Activated CD4-positive, alpha-beta T cell treated with anti-CD3 and anti-CD28 coated beads, Interleukin-2, amount 10 ng/mL, durations not matched to agents 7 days and 5 days (primary cell): Measurements from ENCODE around the gene FBLL1. TPM values are rescaled to one million over a fixed set of nuclear protein-coding genes. Genes with fewer than 3 reads are reported as not detected.
A peak's percentile ranks its signal among the peaks of the same experiment; 100 is the strongest.
"Not testable (repeated sequence)": the region's sequence is repeated elsewhere in the genome, so short reads cannot be mapped to it uniquely, and the experiment has no call there.

Experiments used
- CTCF ChIA-PET: fragments of 350-600 bp; sonication (Branson Sonifier 250); formaldehyde crosslinking; loops from one replicate; lab custom pipeline; 2021; ENCODE audit warnings: antibody characterized with exemption; lab: Charles Lee
- POLR2A ChIA-PET: fragments of 350-600 bp; sonication (Branson Sonifier 250); formaldehyde crosslinking; loops from one replicate; lab custom pipeline; 2021; ENCODE audit warnings: antibody characterized with exemption; lab: Charles Lee
- DNase-seq: peaks from one replicate; pipeline ENCODE4 v3.0.0-alpha.2; 2020
- H3K27ac Mint-ChIP-seq: one replicate; pipeline ENCODE4 v1.8.0; 2021; ENCODE audit warnings: mild to moderate bottlenecking, moderate library complexity, mixed read lengths
- H3K27me3 Mint-ChIP-seq: one replicate; pipeline ENCODE4 v1.8.0; 2021; ENCODE audit warnings: mixed read lengths
- H3K36me3 Mint-ChIP-seq: one replicate; pipeline ENCODE4 v1.8.0; 2021; ENCODE audit warnings: low read depth, mixed read lengths
- H3K4me1 Mint-ChIP-seq: one replicate; pipeline ENCODE4 v1.8.0; 2021; ENCODE audit warnings: mixed read lengths
- H3K4me3 Mint-ChIP-seq: one replicate; pipeline ENCODE4 v1.8.0; 2021; ENCODE audit warnings: mild to moderate bottlenecking, moderate library complexity, mixed read lengths
- H3K9me3 Mint-ChIP-seq: one replicate; pipeline ENCODE4 v1.8.0; 2021; ENCODE audit warnings: mixed read lengths
- total RNA-seq, 2 experiments: library from RNA; stranded (reverse); gene quantifications; one replicate each; pipeline ENCODE4 v1.2.3, GENCODE V29; 2021

Gene FBLL1
- total RNA-seq, 2 experiments from 2014 or later: not detected

DNA sequence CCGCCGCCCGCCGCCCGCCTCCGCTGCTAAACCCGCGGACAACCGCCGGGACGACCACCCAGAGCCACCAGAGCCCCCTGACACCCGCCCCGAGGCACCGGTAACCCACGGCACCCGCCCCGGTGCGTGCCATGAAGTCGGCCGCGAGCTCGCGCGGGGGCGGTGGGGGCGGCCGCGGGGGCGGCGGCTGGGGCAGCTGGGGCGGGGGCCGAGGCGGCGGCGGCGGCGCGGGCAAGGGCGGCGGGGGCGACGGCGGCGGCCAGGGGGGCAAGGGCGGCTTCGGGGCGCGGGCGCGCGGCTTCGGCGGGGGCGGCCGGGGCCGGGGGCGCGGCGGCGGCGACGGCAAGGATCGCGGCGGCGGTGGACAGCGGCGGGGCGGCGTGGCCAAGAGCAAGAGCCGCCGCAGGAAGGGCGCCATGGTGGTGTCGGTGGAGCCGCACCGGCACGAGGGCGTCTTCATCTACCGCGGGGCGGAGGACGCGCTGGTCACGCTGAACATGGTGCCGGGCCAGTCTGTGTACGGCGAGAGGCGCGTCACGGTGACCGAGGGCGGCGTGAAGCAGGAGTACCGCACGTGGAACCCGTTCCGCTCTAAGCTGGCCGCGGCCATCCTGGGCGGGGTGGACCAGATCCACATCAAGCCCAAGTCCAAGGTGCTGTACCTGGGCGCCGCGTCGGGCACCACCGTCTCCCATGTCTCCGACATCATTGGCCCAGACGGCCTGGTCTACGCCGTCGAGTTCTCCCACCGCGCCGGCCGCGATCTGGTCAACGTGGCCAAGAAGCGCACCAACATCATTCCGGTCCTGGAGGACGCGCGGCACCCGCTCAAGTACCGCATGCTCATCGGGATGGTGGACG is 499 bp downstream of the FBLL1 start:
- Mint-ChIP-seq H3K27me3 (peaks cover 45% of the 10 kb centered on the region), H3K27ac (no peak overlapping the region), H3K9me3 (no peaks in the 10 kb centered on the region), H3K36me3 (peaks cover 7% of the 10 kb centered on the region), H3K4me1 (peaks cover 8% of the 10 kb centered on the region), H3K4me3 (peak overlapping the region; percentile 30)
- POLR2A ChIA-PET: no interaction called here
- DNase-seq: no peak
- CTCF ChIA-PET: interaction anchor here (0.5 kb wide), 1 partner anchor 12 kb away, joined by 4 read pairs; no protein-coding TSS in a partner anchor

DNA sequence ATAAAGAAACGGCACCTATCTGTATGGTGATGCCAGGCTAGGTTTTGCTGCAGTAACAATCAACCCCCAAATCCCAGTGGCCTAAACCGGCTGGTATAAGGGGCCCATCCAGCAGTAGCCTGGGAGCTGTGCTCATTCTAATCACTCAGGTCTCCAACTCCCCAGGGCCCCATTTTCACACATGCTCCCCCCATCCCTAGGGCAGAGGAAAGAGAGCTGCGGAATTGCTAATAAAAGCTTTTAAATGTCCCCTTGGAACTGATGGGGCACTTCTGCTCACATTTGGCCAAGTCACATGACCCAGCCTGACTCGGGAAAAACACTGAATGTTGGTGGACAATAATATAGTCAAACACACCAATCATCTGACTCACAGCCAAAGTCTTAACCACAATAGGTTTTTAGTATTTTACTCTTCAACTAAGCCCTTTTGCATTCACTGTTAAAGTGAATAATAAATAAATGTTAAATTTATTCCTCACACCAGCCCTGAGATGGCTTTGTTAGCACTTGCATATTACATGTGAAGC is 1.6 kb downstream of the FBLL1 start:
- Mint-ChIP-seq H3K4me3 (no peak overlapping the region), H3K36me3 (peaks cover 7% of the 10 kb centered on the region), H3K4me1 (peaks cover 8% of the 10 kb centered on the region), H3K27ac (no peak overlapping the region), H3K9me3 (no peaks in the 10 kb centered on the region), H3K27me3 (peaks cover 45% of the 10 kb centered on the region)
- ChIA-PET CTCF (interaction anchor here (1.1 kb wide), 1 partner anchor 13 kb away, joined by 3 read pairs; no protein-coding TSS in a partner anchor), POLR2A (no interaction called here)
- DNase-seq: no peak

DNA sequence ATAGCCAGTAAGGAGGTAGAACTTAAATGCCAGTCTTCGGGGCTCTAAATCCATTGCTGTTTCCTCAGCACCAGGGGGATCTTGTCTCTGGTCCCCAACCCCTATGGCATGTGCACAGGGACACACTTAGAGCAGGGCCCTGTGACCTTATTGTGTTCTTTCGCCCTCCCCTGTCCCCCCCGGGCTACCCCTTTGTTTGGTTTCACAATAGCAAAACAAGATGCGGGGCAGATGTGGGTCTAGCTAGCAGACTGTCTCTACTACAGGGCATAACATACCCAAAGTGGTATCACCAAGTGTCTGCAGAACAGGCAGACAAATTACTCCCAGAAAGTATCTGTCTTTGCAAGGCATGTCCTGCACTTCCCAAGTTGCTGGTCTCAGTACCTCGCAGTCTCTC is 2.1 kb downstream of the FBLL1 start:
- ChIA-PET CTCF (interaction anchor here (1.1 kb wide), 1 partner anchor 12 kb away, joined by 3 read pairs; no protein-coding TSS in a partner anchor), POLR2A (no interaction called here)
- Mint-ChIP-seq H3K4me3 (no peak overlapping the region), H3K27ac (no peak overlapping the region), H3K27me3 (peaks cover 45% of the 10 kb centered on the region), H3K4me1 (peaks cover 8% of the 10 kb centered on the region), H3K36me3 (peaks cover 7% of the 10 kb centered on the region), H3K9me3 (no peaks in the 10 kb centered on the region)
- DNase-seq: no peak

DNA sequence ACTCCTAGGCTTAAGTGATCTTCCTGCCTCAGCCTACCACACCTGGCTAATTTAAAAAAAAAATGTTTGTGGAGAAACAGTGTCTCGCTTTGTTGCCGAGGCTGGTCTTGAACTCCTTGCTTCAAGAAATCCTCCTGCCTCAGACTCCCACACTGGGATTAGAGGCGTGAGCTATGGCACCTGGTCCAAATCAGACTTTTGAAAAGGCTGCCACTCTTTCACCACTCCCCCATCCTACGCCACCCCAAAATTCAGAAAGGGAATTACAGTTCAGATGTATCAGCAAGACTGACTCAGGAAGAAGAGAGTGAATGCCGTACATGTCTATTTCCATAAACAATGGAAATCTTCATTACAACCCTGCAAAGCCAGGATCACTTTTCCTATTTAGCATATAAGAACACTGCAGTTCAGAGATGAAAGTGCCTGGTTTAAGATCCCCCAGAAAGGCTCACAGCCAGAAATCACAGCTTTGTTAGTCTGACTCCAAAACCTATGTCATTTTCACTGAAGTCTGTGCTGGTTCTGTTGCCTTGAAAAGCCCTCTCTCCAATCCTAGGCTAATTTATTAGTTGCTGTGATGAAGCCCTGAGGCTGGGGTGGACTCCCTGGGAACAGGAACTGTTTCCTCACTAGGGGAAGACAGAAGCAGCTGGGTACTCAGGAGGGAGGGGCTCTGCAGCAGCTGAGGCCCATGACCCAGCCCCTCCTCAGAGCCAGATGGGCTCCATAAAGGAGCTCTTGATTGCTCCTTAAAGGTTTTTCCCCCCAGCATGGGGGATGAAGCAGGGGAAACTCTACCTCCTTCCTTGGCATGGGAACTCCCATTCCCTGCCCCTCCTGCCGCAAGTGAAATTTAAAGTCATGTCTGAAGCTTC is 3.1 kb downstream of the FBLL1 start:
- Mint-ChIP-seq H3K36me3 (peaks cover 7% of the 10 kb centered on the region), H3K27me3 (peaks cover 45% of the 10 kb centered on the region), H3K4me1 (peaks cover 8% of the 10 kb centered on the region), H3K9me3 (no peaks in the 10 kb centered on the region), H3K27ac (no peak overlapping the region), H3K4me3 (no peak overlapping the region)
- POLR2A ChIA-PET: no interaction called here
- no peak for DNase-seq
- CTCF ChIA-PET: interaction anchor here (0.6 to 1.1 kb wide), 2 partner anchors 11 to 999 kb away, joined by 3 read pairs; no protein-coding TSS in a partner anchor

DNA sequence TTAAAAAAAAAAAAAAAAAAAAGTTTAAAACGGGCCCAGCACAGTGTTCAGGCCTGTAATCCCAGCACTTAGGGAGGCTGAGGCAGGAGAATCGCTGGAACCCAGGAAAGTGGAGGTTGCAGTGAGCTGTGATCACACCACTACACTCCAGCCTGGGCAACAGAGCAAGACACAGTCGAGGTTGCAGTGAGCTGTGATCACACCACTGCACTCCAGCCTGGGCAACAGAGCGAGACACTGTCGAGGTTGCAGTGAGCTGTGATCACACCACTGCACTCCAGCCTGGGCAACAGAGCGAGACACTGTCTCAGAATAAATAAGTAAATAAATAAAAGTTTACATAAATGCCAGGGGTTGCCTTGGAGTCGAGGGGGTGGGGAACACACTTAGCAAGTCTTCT is 5.2 kb downstream of the FBLL1 start:
- H3K36me3 Mint-ChIP-seq, POLR2A ChIA-PET, H3K4me1 Mint-ChIP-seq, H3K27ac Mint-ChIP-seq, DNase-seq, H3K4me3 Mint-ChIP-seq, CTCF ChIA-PET, H3K9me3 Mint-ChIP-seq: not testable (repeated sequence)
- H3K27me3 Mint-ChIP-seq: peaks cover 28% of the 10 kb centered on the region

DNA sequence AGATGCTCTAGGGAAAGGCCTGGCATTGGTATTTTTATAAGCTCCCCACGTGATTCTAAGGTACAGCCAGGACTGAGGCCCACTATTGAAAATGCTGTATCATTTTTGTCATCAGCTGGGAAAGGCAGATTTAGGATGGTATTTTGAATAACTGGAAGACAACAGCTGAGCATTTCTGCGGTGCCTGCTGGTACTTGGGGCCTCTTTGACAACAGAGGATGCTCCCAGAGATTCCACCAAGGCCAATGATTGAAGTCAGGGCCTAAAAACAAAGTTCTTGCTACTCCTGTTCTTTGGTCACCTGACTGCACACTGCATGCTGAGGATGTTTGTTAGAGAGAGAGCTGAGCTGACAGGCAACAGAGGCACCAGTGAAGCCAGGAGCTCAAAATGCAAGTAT is 8.1 kb downstream of the FBLL1 start:
- Mint-ChIP-seq H3K27me3 (peaks cover 4% of the 10 kb centered on the region), H3K9me3 (no peaks in the 10 kb centered on the region)
- POLR2A ChIA-PET: no interaction called here

GRCh38 chr5:168549554-168549953 is 20.4 kb downstream of the FBLL1 start:
- no peak overlapping the region for H3K4me3 Mint-ChIP-seq
- H3K4me1 Mint-ChIP-seq: no peaks in the 10 kb centered on the region
- H3K27ac Mint-ChIP-seq: no peak overlapping the region
- H3K27me3 Mint-ChIP-seq: no peaks in the 10 kb centered on the region
- H3K9me3 Mint-ChIP-seq: no peaks in the 10 kb centered on the region
- ChIA-PET POLR2A (interaction anchor here (0.6 kb wide), 1 partner anchor 42 kb away, joined by 3 read pairs; no protein-coding TSS in a partner anchor), CTCF (no interaction called here)
- H3K36me3 Mint-ChIP-seq: peaks cover 44% of the 10 kb centered on the region
- DNase-seq: no peak

More for the DNA sequence above, 8.1 kb downstream of the FBLL1 start:
- H3K4me1 Mint-ChIP-seq: no peaks in the 10 kb centered on the region
- CTCF ChIA-PET: no interaction called here
- no peaks in the 10 kb centered on the region for H3K36me3 Mint-ChIP-seq
- no peak for DNase-seq
- no peak overlapping the region for H3K4me3 Mint-ChIP-seq
- H3K27ac Mint-ChIP-seq: no peak overlapping the region

- no peaks in the 10 kb centered on the region for H3K4me1 Mint-ChIP-seq
- no peaks in the 10 kb centered on the region for H3K9me3 Mint-ChIP-seq
- peaks cover 49% of the 10 kb centered on the region for H3K36me3 Mint-ChIP-seq
- CTCF ChIA-PET: no interaction called here
- no peak overlapping the region for H3K4me3 Mint-ChIP-seq
- POLR2A ChIA-PET: no interaction called here
- no peak for DNase-seq
- no peak overlapping the region for H3K27ac Mint-ChIP-seq
- H3K27me3 Mint-ChIP-seq: no peaks in the 10 kb centered on the region
Measured at GRCh38 chr5:168550656-168551055, 21.6 kb downstream of the FBLL1 start.

DNA sequence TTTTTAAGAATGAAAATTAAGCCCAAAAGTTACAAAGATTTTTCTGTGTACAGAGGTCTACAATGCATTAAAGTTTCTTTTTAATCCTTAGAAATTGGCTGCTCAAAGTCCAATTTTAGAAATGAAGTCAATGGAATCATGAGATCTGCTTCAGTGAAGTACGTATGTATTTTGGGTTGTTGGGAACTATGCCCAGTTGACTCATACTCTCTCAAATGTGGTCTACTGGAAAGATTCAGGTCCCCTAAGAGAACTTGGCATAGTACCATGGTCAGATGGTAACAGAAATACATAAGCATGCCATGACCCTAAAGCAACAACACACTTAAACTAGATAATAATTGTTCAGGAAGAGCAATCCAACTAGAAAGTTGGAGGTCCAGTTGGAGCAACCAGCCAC is 23.0 kb downstream of the FBLL1 start:
- no peak overlapping the region for H3K4me3 Mint-ChIP-seq
- CTCF ChIA-PET: no interaction called here
- POLR2A ChIA-PET: no interaction called here
- H3K36me3 Mint-ChIP-seq: peaks cover 56% of the 10 kb centered on the region
- H3K9me3 Mint-ChIP-seq: no peaks in the 10 kb centered on the region
- no peaks in the 10 kb centered on the region for H3K27me3 Mint-ChIP-seq
- no peak overlapping the region for H3K27ac Mint-ChIP-seq
- H3K4me1 Mint-ChIP-seq: no peaks in the 10 kb centered on the region
- DNase-seq: no peak

DNA sequence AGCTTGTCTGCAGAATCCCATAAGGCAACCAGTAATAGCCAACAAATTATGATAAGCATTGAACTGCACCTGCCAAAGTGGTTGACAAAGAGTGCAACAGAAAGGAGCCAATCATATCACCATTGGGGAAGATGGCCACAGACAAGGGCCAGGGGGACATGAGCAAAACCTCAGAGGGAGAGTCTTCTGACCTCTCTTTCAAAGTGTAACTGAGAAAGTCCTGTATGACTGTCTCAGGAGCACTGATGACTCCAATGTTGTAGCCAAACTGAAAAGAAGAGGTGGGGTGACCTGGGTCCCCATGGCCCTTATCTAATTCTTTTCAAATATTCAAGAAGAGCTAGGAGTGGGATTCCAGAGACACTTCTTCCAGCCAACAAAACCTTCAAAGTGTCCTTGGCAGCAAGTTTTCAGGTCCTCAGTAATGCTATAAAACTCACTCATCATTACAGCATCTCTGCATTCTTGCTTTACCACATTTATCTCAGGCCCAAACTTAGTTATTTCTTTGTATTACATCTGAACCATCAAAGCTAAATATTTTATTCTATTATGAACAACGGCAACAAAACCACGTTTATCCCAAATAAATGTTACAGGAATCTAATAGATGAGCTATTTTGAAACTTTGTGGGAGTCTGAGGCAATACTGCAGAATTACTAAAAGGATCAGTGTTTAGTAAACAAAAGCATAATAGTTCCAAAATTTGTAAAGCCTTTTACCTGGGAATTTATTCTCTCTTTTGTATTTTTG is 24.4 kb downstream of the FBLL1 start:
- no peaks in the 10 kb centered on the region for H3K9me3 Mint-ChIP-seq
- no peaks in the 10 kb centered on the region for H3K4me1 Mint-ChIP-seq
- no peak for DNase-seq
- POLR2A ChIA-PET: no interaction called here
- H3K4me3 Mint-ChIP-seq: no peak overlapping the region
- CTCF ChIA-PET: no interaction called here
- H3K36me3 Mint-ChIP-seq: peaks cover 54% of the 10 kb centered on the region
- no peak overlapping the region for H3K27ac Mint-ChIP-seq
- no peaks in the 10 kb centered on the region for H3K27me3 Mint-ChIP-seq

DNA sequence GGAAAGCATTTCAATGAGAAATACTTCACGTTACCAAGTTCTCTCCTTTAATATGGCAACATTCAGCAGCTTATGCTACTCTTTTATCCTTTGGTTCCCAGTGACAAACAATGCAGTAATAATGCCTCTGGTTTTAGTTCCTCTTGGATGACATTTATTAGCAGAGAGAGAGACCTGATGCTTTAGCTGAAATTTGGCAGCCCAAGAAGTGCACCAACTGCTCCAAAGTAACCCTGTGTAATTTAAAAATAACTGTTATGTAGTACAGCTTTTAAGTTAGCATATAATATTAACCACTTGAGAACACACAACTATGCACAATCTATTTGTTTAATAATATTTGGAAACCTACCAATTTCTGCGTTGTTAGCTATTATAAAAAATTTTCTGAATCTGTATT is 28.3 kb downstream of the FBLL1 start:
- DNase-seq: no peak
- H3K27ac Mint-ChIP-seq: no peak overlapping the region
- POLR2A ChIA-PET: interaction anchor here (0.6 kb wide), 1 partner anchor 63 kb away, joined by 4 read pairs; no protein-coding TSS in a partner anchor
- H3K4me3 Mint-ChIP-seq: no peak overlapping the region
- H3K9me3 Mint-ChIP-seq: no peaks in the 10 kb centered on the region
- H3K36me3 Mint-ChIP-seq: peaks cover 65% of the 10 kb centered on the region
- CTCF ChIA-PET: no interaction called here
- no peaks in the 10 kb centered on the region for H3K4me1 Mint-ChIP-seq
- H3K27me3 Mint-ChIP-seq: no peaks in the 10 kb centered on the region

DNA sequence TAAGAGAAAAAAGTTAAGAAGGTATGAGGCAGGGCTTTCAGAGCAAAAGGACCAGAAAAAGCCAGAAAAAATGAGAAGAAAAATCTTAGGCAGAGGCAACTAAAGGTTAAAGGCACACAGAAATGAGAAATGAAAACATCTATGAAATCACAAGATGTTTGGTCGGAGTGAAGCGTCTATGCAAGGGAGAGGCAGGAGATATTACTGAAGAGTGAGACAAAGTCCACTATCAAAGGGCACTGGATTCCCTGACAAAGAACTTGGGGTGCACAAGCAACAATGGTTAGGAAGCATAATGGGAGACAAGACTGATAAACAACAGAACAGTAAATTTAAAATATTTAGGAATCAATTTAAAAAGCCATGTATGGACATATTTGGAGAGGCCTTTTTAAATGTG is 33.2 kb downstream of the FBLL1 start:
- Mint-ChIP-seq H3K4me1 (no peaks in the 10 kb centered on the region), H3K27me3 (no peaks in the 10 kb centered on the region), H3K4me3 (no peak overlapping the region), H3K9me3 (no peaks in the 10 kb centered on the region), H3K27ac (no peak overlapping the region), H3K36me3 (peaks cover 45% of the 10 kb centered on the region)
- CTCF ChIA-PET: no interaction called here
- DNase-seq: no peak
- POLR2A ChIA-PET: no interaction called here
